ENCODE data around the gene COA6. TPM values are rescaled to one million over a fixed set of nuclear protein-coding genes. Genes with fewer than 3 reads are reported as not detected.

COA6 gene
- total RNA-seq, 1 donor from 2014 or later: 20.7 TPM

DNA sequence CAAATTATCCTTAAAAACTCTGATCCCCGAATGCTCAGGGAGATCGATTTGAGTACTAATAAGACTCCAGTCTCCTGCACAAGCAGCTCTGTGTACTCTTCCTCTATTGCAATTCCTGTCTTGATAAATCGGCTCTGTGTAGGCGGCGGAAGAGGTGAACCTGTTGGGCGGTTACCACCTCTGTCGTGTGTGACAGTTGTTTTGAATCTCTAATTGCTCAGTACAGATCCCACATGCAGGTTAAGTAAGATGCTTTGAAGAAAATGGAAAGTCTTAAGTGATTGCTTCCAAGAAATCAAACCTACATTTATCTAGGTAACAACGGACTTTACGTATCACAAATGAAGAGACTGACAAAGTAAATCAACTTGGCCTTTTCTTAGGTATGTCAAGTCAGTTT lies 35.5 kb downstream of the COA6 start:
- no peak for DNase-seq (ENCODE audit: extremely low read depth, low read depth, low spot score)

DNA sequence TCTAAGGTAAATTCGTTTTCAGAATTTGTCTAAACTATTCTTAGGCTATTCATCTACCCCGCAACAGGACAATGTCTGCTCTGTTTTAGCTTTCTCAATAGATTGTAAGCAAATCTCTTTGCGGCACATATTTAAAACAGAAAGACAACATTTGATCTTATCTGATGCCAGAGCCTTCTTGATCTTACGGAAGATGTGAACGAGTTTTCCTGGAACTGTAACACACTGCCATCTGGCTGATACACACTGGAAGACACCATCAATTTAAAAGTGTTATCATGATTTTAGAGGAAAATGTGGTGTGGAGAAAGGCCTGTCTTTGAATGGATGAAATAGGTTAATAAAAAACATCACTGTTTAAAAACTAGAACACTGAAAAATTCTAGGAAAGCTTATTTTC lies 36.1 kb downstream of the COA6 start:
- DNase-seq (ENCODE audit: extremely low read depth, low read depth, low spot score): no peak

DNA sequence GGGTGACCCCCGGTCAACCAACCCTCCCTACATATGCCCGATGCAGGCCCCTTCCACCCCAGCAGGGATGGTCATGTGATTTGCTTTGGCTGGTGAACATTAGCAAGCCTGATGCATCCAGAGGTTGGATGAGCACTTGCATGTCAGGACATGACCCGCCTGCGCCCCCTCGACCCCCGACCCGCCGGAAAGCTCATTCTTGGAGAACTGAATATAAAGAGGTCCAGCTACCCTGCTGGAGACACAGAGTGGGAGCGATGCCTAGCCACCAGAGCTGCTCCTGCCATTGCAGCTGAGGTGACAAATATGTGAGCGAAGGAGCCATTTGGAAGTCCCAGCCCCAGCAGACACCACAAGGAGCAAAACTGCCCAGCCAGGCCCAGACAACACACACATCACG lies 39.6 kb downstream of the COA6 start:
- no peak for DNase-seq (ENCODE audit: extremely low read depth, low read depth, low spot score)

DNA sequence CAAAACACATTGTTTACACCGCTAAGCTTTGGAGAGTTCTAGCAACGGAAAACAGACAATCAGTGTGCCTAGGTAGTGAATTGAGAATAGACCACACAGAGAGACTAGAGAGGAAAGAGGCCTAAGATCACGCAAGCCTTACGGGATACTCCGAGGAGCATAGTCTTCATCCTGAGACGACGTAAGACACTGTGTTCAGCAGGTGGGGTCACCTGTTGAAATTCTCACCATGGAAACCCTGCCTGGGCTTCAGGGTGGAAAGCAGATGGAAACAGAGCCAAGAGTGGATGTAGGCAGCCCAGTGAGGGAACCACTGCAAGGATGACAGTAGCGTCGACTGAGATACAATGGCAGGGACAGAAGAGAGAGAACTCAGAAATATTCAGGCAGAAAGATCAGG lies 40.2 kb downstream of the COA6 start:
- DNase-seq (ENCODE audit: extremely low read depth, low read depth, low spot score): no peak

DNA sequence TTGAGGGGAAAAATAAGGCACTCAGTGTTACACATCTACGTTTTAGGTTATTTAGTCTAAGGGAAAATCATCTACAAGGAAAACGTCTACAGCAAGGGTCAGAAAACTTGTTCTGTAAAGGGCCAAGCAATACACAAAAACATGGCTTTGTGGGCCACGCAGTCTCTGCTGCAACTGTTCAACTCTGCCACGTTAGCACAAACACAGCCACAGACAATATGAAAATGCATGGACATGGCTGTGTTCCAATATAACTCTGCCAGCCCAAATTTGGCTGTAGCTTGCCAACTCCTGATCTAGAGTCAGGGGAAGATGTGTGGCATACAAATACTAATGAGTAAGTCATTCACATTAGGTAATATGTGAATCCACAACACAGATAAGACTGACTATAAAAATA lies 40.7 kb downstream of the COA6 start:
- DNase-seq (ENCODE audit: extremely low read depth, low read depth, low spot score): no peak

DNA sequence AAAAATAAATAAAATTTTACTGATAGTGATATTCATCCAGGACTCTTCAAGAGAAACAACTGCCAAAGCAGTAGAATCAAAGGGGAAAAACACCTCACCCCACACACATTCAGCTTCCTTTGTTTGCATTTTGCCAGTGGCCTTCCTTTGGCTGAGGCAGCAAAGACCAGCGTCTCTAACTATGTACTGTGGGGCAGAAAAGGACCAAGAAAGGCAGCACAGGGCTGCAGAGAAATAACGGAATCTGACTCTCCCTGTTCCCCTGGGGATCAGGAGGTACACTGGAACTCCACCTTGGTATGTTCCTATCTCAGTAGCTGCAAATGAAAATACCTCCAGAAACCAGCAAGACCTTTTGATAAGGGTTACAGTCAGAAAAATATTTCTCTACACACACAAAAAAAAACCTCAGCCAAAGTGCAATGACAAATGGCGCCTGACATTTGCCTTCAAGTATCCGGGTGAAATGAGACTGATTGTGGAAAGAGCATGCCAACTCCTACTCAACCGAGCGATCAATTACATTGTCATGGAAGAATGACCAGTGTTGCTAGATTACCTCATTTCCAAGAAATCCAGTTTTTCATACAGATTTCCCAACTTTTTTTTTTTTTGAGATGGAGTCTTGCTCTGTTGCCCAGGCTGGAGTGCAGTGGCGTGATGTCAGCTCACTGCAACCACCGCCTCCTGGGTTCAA lies 54.8 kb downstream of the COA6 start:
- no peak for DNase-seq (ENCODE audit: extremely low read depth, low read depth, low spot score)

DNA sequence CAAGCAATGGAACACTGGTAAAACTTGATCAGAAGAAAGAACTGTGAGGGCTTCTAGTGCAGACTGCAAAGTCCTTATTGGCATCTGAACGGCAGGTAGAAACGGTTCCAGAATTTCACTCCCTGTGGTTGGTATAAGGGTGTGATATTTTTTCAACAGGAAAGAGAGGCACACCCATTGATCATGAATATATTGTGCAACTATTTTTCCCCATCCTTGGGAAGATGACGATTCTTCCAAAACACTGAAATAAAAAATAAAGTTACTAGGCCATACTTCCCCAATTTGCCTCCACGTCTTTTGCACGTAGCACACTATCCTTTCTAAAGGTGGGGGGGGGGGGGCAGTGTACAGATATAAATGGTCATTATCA lies 56.2 kb downstream of the COA6 start:
- DNase-seq (ENCODE audit: extremely low read depth, low read depth, low spot score): no peak

DNA sequence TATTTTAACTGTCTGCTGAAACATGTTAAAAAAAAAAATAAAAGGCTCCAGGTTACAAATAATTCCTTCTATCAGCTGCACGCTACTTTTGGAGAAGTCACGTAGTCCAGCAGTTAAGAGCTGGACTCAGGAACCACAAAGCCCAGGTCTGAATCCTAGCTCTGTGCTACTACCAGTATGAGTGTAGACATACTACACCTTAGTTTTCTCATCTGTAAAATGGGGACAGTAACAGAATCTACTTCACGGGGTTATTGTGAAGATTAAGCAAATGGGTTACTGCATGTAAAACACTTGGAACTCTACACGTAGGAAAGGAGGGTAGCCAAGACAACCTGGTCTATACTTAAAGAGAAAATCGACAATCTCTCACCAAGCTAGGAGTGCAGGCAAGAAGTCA lies 57.4 kb downstream of the COA6 start:
- DNase-seq (ENCODE audit: extremely low read depth, low read depth, low spot score): no peak

DNA sequence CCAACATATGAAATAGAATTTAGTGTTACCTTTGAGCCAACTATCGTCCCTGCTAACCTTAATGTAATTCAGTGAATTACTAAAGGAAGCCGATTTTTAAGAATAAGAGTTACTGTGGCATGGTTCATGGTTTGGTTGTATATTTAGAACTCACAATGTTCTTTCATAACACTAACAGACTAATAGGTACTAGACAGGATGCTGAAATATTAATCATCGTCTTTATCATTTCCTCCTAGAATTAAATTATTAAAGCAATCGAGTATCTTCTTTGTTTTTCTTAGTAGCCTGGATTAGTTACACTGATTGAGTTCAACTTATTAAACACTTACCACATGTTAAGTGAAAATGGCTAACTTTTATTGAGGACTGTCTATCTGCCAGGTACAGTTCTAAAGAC lies 58.0 kb downstream of the COA6 start:
- DNase-seq (ENCODE audit: extremely low read depth, low read depth, low spot score): no peak

DNA sequence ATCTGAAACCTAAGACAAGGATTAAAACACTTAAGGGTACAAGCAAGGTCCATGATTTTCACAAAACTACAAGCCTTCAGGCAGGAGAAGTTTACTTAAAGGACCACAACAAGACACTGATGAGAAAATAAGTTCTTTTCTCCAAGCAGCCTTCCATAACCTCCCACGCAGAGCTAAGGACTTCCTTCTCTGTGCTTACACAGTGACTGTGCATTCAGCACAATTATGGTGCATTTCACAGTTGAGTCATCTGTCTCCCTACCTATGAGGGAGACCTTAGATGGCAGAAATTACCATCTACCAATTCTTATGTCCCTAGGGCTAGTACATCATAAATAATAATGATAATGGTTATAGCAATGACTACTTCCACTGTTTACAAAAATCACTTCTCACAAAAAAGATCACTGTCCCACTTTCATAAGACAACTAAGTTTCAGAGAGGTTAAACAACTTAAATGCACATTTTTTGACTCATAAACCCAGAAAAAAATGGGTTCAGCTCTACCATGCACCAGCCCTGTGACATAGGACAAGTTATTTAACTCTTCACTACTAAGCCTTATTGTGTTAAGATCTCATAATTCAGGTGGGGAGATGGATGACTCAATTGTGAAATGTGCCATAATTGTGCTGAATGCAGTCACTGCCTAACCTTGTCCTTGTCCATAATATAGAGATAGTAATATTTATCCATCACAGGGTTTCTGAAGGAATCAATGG lies 60.5 kb downstream of the COA6 start:
- DNase-seq (ENCODE audit: extremely low read depth, low read depth, low spot score): no peak

Other genes starting within 250 kb of the COA6 start
- gene TARBP1, start 105.7 kb downstream of the COA6 start, total RNA-seq: 37.0 and 40.4 TPM in 2 replicates
- 77.9 and 105 TPM in 2 replicates for gene IRF2BP2, start 236.7 kb downstream of the COA6 start, total RNA-seq